HCT116 (cell line): Measurements from ENCODE around the gene ANKIB1.

Experiments
- CEBPB ChIP-seq: IDR thresholded peaks from 2 replicates; pipeline ENCODE4 v1.6.1; 2012; ENCODE audit warnings: low read depth
- EGR1 ChIP-seq: IDR thresholded peaks from 2 replicates; pipeline ENCODE4 v1.6.1; 2012; ENCODE audit warnings: low read depth
- EZH2 ChIP-seq: fragments of 200-600 bp; sonication (generic); IDR thresholded peaks from 2 replicates; pipeline ENCODE4 v1.6.1; 2017; ENCODE audit warnings: antibody characterized with exemption, mixed run types
- EZH2phosphoT487 ChIP-seq: fragments of 200-600 bp; IDR thresholded peaks from 2 replicates; pipeline ENCODE4 v1.6.1; 2018; ENCODE audit warnings: antibody characterized with exemption, borderline replicate concordance
- JUND ChIP-seq: IDR thresholded peaks from 2 replicates; pipeline ENCODE4 v1.6.1; 2012
- POLR2A ChIP-seq: IDR thresholded peaks from 2 replicates; pipeline ENCODE4 v1.7.0; 2011; ENCODE audit warnings: borderline replicate concordance; ENCODE audit not compliant: insufficient read depth, insufficient read length; ENCODE audit errors: extremely low read depth
- POLR2AphosphoS5 ChIP-seq: IDR thresholded peaks from 2 replicates; pipeline ENCODE4 v1.6.1; 2011; ENCODE audit warnings: mild to moderate bottlenecking, low read depth, low read length, moderate library complexity
- SP1 ChIP-seq: IDR thresholded peaks from 2 replicates; pipeline ENCODE4 v1.6.1; 2012; ENCODE audit warnings: low read depth
- YY1 ChIP-seq: IDR thresholded peaks from 2 replicates; pipeline ENCODE4 v1.6.1; 2011; ENCODE audit warnings: low read length, low read depth, moderate library complexity, mild to moderate bottlenecking; ENCODE audit not compliant: insufficient replicate concordance; ENCODE audit errors: extremely low read depth
- ZFX ChIP-seq: fragments of 450-650 bp; IDR thresholded peaks from 2 replicates; pipeline ENCODE4 v1.6.1; 2017
- ZNF274 ChIP-seq: fragments of 200-500 bp; sonication (Bioruptor generic); IDR thresholded peaks from 2 replicates; pipeline ENCODE4 v1.6.1; 2014; ENCODE audit warnings: mild to moderate bottlenecking, low read depth, low read length, inconsistent platforms
- TF ChIP-seq, protein P1 (sequence below), 3 experiments: fragments of 200-600 bp in 1 of 3; sonication (generic) in 1 of 3; IDR thresholded peaks in 2 of 3; conservative IDR thresholded peaks in 1 of 3; 2 replicates each; pipeline ENCODE4 v1.5.1; 2012 to 2017; ENCODE audit warnings: low read depth in 2 of 3, low read length in 2 of 3, antibody characterized with exemption in 1 of 3, borderline replicate concordance in 1 of 3, control low read depth in 1 of 3, mild to moderate bottlenecking in 1 of 3, mixed read lengths in 1 of 3, mixed run types in 1 of 3, moderate library complexity in 1 of 3; ENCODE audit not compliant: insufficient read depth in 1 of 3
- TF ChIP-seq, protein P2 (sequence below): IDR thresholded peaks from 2 replicates; pipeline ENCODE4 v1.6.1; 2012
- TF ChIP-seq, protein P3 (sequence below): IDR thresholded peaks from 2 replicates; pipeline ENCODE4 v1.6.1; 2012

DNA sequence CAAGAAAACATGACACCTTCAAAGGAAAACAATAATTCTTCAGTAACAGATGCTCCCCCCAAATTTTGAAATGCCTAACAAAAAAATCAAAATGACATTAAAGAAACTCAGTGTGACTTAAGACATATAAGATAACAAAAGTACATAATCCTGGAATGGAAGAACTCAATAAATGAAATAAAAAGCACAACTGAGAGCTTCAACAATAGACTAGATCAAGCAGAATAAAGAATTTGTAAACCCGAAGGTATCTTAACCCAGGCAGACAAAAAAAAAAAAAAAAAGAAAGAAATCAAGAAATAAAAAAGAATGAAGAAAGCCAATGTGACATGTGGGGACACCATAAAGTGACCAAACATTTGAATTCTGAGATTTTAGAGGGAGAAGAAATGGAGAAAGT, 39.1 kb upstream of the ANKIB1 start:
- no peak for TF ChIP-seq SP1
- TF ChIP-seq, protein P1, sequence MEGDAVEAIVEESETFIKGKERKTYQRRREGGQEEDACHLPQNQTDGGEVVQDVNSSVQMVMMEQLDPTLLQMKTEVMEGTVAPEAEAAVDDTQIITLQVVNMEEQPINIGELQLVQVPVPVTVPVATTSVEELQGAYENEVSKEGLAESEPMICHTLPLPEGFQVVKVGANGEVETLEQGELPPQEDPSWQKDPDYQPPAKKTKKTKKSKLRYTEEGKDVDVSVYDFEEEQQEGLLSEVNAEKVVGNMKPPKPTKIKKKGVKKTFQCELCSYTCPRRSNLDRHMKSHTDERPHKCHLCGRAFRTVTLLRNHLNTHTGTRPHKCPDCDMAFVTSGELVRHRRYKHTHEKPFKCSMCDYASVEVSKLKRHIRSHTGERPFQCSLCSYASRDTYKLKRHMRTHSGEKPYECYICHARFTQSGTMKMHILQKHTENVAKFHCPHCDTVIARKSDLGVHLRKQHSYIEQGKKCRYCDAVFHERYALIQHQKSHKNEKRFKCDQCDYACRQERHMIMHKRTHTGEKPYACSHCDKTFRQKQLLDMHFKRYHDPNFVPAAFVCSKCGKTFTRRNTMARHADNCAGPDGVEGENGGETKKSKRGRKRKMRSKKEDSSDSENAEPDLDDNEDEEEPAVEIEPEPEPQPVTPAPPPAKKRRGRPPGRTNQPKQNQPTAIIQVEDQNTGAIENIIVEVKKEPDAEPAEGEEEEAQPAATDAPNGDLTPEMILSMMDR (IDR thresholded peaks at IDR 0.05 in 2 of 3, conservative IDR thresholded peaks at IDR 0.05 in 1 of 3; ENCODE audit: borderline replicate concordance in 1 of 3, insufficient read depth in 1 of 3, low read depth in 2 of 3, low read length in 2 of 3): no peak
- TF ChIP-seq EZH2phosphoT487: no peak
- no peak for TF ChIP-seq JUND
- no peak for TF ChIP-seq POLR2A
- no peak for TF ChIP-seq EGR1
- TF ChIP-seq ZNF274: no peak
- TF ChIP-seq, protein P2, sequence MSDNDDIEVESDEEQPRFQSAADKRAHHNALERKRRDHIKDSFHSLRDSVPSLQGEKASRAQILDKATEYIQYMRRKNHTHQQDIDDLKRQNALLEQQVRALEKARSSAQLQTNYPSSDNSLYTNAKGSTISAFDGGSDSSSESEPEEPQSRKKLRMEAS: no peak
- TF ChIP-seq CEBPB: no peak
- TF ChIP-seq YY1: no peak
- TF ChIP-seq EZH2: no peak
- no peak for TF ChIP-seq POLR2AphosphoS5
- no peak for TF ChIP-seq ZFX
- TF ChIP-seq, protein P3, sequence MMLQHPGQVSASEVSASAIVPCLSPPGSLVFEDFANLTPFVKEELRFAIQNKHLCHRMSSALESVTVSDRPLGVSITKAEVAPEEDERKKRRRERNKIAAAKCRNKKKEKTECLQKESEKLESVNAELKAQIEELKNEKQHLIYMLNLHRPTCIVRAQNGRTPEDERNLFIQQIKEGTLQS: no peak
